ENCODE measurements around the gene DEPDC7. TPM values are rescaled to one million over a fixed set of nuclear protein-coding genes. Genes with fewer than 3 reads are reported as not detected.

DEPDC7 gene
- total and polyA plus RNA-seq, 4 donors: 7.1 to 64.8 (median 41.5) TPM

DNA sequence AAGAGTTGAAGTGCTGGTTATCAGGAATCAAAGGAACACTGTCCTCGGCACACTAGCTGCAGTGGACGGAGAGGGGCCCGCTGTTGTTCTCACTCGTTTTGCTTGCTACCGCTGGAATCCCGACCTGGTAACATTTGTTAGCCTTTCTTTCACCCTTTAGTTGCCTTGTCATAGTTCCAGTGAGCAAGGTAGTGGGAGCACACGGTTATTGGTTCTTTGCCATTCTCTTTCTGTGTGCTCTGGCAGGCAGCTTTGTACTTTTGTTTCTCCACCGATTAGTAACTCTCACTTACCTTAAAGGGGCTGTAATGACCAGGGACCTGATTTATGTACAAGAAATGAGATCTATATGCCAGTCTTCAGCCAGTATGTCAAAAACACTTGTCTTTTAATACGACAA is 1.8 kb downstream of the DEPDC7 start:
- H3K36me3 ChIP-seq (ENCODE audit: control insufficient read depth in 4 of 4, insufficient read depth in 3 of 4, low read depth in 1 of 4, low read length in 3 of 4): no peaks in the 10 kb centered on the region
- peak overlapping the region; percentile 74 to 75 for H3K27ac ChIP-seq (ENCODE audit: low read depth in 1 of 2, low read length in 2 of 2)
- WGBS: 36% methylated on average over 9 of the region's 9 CpGs
- peak overlapping the region; percentile 69 to 98 (median 93) for H3K4me3 ChIP-seq (ENCODE audit: low read depth in 1 of 3, low read length in 3 of 3)
- DNase-seq (ENCODE audit: low spot score): no peak
- H3K9ac ChIP-seq (ENCODE audit: low read depth in 1 of 2, low read length in 2 of 2): peak overlapping the region; percentile 93 to 98
- H3K27me3 ChIP-seq (ENCODE audit: control insufficient read depth in 4 of 4, insufficient read depth in 4 of 4, low read length in 3 of 4): no peaks in the 10 kb centered on the region
- no peaks in the 10 kb centered on the region for H3K9me3 ChIP-seq (ENCODE audit: control insufficient read depth in 4 of 4, low read length in 3 of 4)
- H3K4me1 ChIP-seq (ENCODE audit: control insufficient read depth in 4 of 4, insufficient read depth in 4 of 4, low read length in 3 of 4): peaks cover 7 to 48% (median 30%) of the 10 kb centered on the region in 4 donors
- TF ChIP-seq ATF3 (IDR thresholded peaks at IDR 0.05) (no peak), CTCF (IDR thresholded peaks at IDR 0.05; ENCODE audit: low read depth, low read length, missing input control) (no peak), SP1 (IDR thresholded peaks at IDR 0.05) (peak; percentile 32), FOXA1 (IDR thresholded peaks at IDR 0.05) (no peak), TAF1 (conservative IDR thresholded peaks at IDR 0.05) (peak; percentile 81), YY1 (IDR thresholded peaks at IDR 0.05) (no peak), JUND (IDR thresholded peaks at IDR 0.05) (no peak), HNF4A (conservative IDR thresholded peaks at IDR 0.05) (no peak), HNF4G (IDR thresholded peaks at IDR 0.05) (no peak), FOXA2 (IDR thresholded peaks at IDR 0.05) (no peak), MAX (IDR thresholded peaks at IDR 0.05) (no peak), EGR1 (IDR thresholded peaks at IDR 0.05; ENCODE audit: low read depth in 2 of 2) (peak in 1 of 2 donors; percentile 2), GABPA (IDR thresholded peaks at IDR 0.05 in 1 of 2, conservative IDR thresholded peaks at IDR 0.05 in 1 of 2) (no peak), REST (IDR thresholded peaks at IDR 0.05) (peak; percentile 74), ZBTB33 (IDR thresholded peaks at IDR 0.05) (no peak), RXRA (IDR thresholded peaks at IDR 0.05) (peak; percentile 67 to 72), RAD21 (IDR thresholded peaks at IDR 0.05) (peak in 1 of 2 donors; percentile 2), NR2F2 (IDR thresholded peaks at IDR 0.05) (no peak)

Measured in liver (tissue), 9 donors.